KMS-11 (cell line): ENCODE results near the gene LEFTY1.
A peak's percentile ranks its signal among the peaks of the same experiment; 100 is the strongest.

Experiments
- H2AFZ ChIP-seq: fragments of 200-600 bp; sonication (generic); 2 replicates; pipeline ENCODE4 v1.6.1; 2016; ENCODE audit warnings: antibody characterized with exemption, mixed run types, low read depth
- H3K27ac ChIP-seq: fragments of 200-600 bp; sonication (generic); 2 replicates; pipeline ENCODE4 v1.6.1; 2016; ENCODE audit warnings: mild to moderate bottlenecking, mixed run types
- H3K27me3 ChIP-seq: fragments of 200-600 bp; sonication (generic); 2 replicates; pipeline ENCODE4 v1.6.1; 2017; ENCODE audit warnings: mild to moderate bottlenecking, low read depth, mixed run types, moderate library complexity; ENCODE audit not compliant: insufficient read depth
- H3K36me3 ChIP-seq: fragments of 200-600 bp; sonication (generic); 2 replicates; pipeline ENCODE4 v1.6.1; 2017; ENCODE audit warnings: mild to moderate bottlenecking, mixed run types; ENCODE audit not compliant: insufficient read depth
- H3K4me1 ChIP-seq: fragments of 200-600 bp; sonication (generic); 2 replicates; pipeline ENCODE4 v1.6.1; 2016; ENCODE audit warnings: mild to moderate bottlenecking, low read depth, mixed run types; ENCODE audit not compliant: poor library complexity, severe bottlenecking
- H3K4me2 ChIP-seq: fragments of 200-600 bp; sonication (generic); 2 replicates; pipeline ENCODE4 v1.7.0; 2016; ENCODE audit warnings: mild to moderate bottlenecking, mixed run types
- H3K4me3 ChIP-seq: fragments of 200-600 bp; sonication (generic); IDR thresholded peaks from 2 replicates; pipeline ENCODE4 v1.6.1; 2017; ENCODE audit warnings: low read depth, low read length, mixed read lengths; ENCODE audit not compliant: insufficient read depth
- H3K79me2 ChIP-seq: fragments of 200-600 bp; sonication (generic); 2 replicates; pipeline ENCODE4 v1.6.1; 2016; ENCODE audit warnings: low read depth, mixed run types; ENCODE audit not compliant: insufficient read depth
- H3K9ac ChIP-seq: fragments of 200-600 bp; sonication (generic); 2 replicates; pipeline ENCODE4 v1.6.1; 2016; ENCODE audit warnings: mild to moderate bottlenecking, mixed run types
- H4K20me1 ChIP-seq: fragments of 200-600 bp; sonication (generic); 2 replicates; pipeline ENCODE4 v1.6.1; 2016; ENCODE audit warnings: mild to moderate bottlenecking, mixed run types; ENCODE audit not compliant: insufficient read depth
- CTCF ChIP-seq: fragments of 200-600 bp; sonication (generic); conservative IDR thresholded peaks from 2 replicates; pipeline ENCODE4 v1.6.1; 2017; ENCODE audit warnings: low read depth, mild to moderate bottlenecking, antibody characterized with exemption, low read length, moderate library complexity, mixed read lengths

Gene LEFTY1

GRCh38 chr1:225852413-225853124, 36.4 kb downstream of the LEFTY1 start:
- no peak overlapping the region for H2AFZ ChIP-seq
- no peaks in the 10 kb centered on the region for H4K20me1 ChIP-seq
- H3K36me3 ChIP-seq: no peaks in the 10 kb centered on the region; the same call in 1 of the 2 replicates
- peak overlapping the region; percentile 17; the same call in 1 of the 2 replicates for H3K9ac ChIP-seq
- peak overlapping the region; percentile 71 for H3K27ac ChIP-seq
- no peaks in the 10 kb centered on the region for H3K27me3 ChIP-seq
- H3K4me3 ChIP-seq: no peak overlapping the region
- TF ChIP-seq CTCF: no peak
- H3K4me2 ChIP-seq: peak overlapping the region; percentile 69
- H3K4me1 ChIP-seq: peaks cover 80% of the 10 kb centered on the region
- H3K79me2 ChIP-seq: no peaks in the 10 kb centered on the region

GRCh38 chr1:225851805-225852204, 37.1 kb downstream of the LEFTY1 start:
- Histone ChIP-seq H3K4me3 (no peak overlapping the region), H4K20me1 (no peaks in the 10 kb centered on the region), H3K36me3 (no peaks in the 10 kb centered on the region), H3K4me2 (peak overlapping the region; percentile 69), H3K9ac (peak overlapping the region; percentile 17; the same call in 1 of the 2 replicates), H3K4me1 (peaks cover 74% of the 10 kb centered on the region), H3K27me3 (no peaks in the 10 kb centered on the region), H2AFZ (no peak overlapping the region), H3K79me2 (no peaks in the 10 kb centered on the region), H3K27ac (peak overlapping the region; percentile 71)
- no peak for TF ChIP-seq CTCF

GRCh38 chr1:225850370-225850769, 38.6 kb downstream of the LEFTY1 start:
- Histone ChIP-seq H3K4me3 (no peak overlapping the region), H3K27ac (no peak overlapping the region), H2AFZ (no peak overlapping the region), H3K4me2 (no peak overlapping the region), H3K79me2 (no peaks in the 10 kb centered on the region), H4K20me1 (no peaks in the 10 kb centered on the region), H3K36me3 (no peaks in the 10 kb centered on the region; the same call in 1 of the 2 replicates), H3K4me1 (peaks cover 60% of the 10 kb centered on the region), H3K27me3 (no peaks in the 10 kb centered on the region), H3K9ac (no peak overlapping the region)
- no peak for TF ChIP-seq CTCF

- Histone ChIP-seq H3K4me3 (no peak overlapping the region), H3K36me3 (no peaks in the 10 kb centered on the region; the same call in 1 of the 2 replicates), H2AFZ (no peak overlapping the region), H3K4me1 (peaks cover 56% of the 10 kb centered on the region), H3K9ac (no peak overlapping the region), H3K27me3 (no peaks in the 10 kb centered on the region), H3K4me2 (no peak overlapping the region), H3K27ac (no peak overlapping the region), H4K20me1 (no peaks in the 10 kb centered on the region), H3K79me2 (no peaks in the 10 kb centered on the region)
- TF ChIP-seq CTCF: no peak
Observed at GRCh38 chr1:225849925-225850324, 39.0 kb downstream of the LEFTY1 start.
